ENCODE measurements around the gene NKX2-4. TPM values are rescaled to one million over a fixed set of nuclear protein-coding genes. Genes with fewer than 3 reads are reported as not detected.
A peak's percentile ranks its signal among the peaks of the same experiment; 100 is the strongest.

NKX2-4 gene
- total and polyA plus RNA-seq, 9 of the 15 experiments (the other 6 are each of a cell fraction or from before 2014, with no cell fraction given) = not detected

GRCh38 chr20:21393166-21393565 is 4.2 kb downstream of the NKX2-4 start:
- ChIA-PET CTCF (ENCODE audit: low intra/inter-chr PET ratio) (no interaction called here), POLR2A (interaction anchor here (0.6 kb wide), 1 partner anchor 86 kb away, joined by 4 read pairs; no protein-coding TSS in a partner anchor)
- Histone ChIP-seq H3K9ac (ENCODE audit: insufficient read depth in 1 of 2, low read depth in 2 of 2, low read length in 2 of 2) (no peak overlapping the region), H3K4me2 (ENCODE audit: insufficient read depth, low read length) (no peak overlapping the region), H3K79me2 (ENCODE audit: control insufficient read depth, insufficient read depth, low read length) (no peaks in the 10 kb centered on the region), H3K27ac (ENCODE audit: extremely low read depth, low read depth, low read length) (no peak overlapping the region), H3K36me3 (ENCODE audit: control insufficient read depth, insufficient read depth, low read length) (peaks cover 13% of the 10 kb centered on the region; the same call in 1 of the 3 replicates), H3K27me3 (ENCODE audit: control insufficient read depth in 2 of 2, insufficient read depth in 2 of 2, low read length in 2 of 2) (no peaks in the 10 kb centered on the region), H3K4me1 (replicated peaks in 1 of 2; ENCODE audit: control insufficient read depth in 2 of 2, insufficient read depth in 2 of 2, low read length in 2 of 2) (peaks cover 0 to 3% of the 10 kb centered on the region in 2 experiments; a peak in 1 of 5 replicates), H3K4me3 (no peak overlapping the region), H3K9me3 (replicated peaks; ENCODE audit: control insufficient read depth, insufficient read depth, low read depth, low read length) (no peaks in the 10 kb centered on the region), H4K20me1 (replicated peaks; ENCODE audit: control insufficient read depth, insufficient read depth, low read length) (no peaks in the 10 kb centered on the region), H2AFZ (ENCODE audit: low read depth, low read length) (no peak overlapping the region), H3K9me1 (ENCODE audit: control insufficient read depth, insufficient read depth, low read length) (no peaks in the 10 kb centered on the region)
- no peak for ATAC-seq
- no peak for DNase-seq (ENCODE audit: extremely low read depth in 1 of 4, low spot score in 3 of 4)
- intact Hi-C loops (cut with micrococcal nuclease) = no loop called here
- BruUV-seq (replicated peaks) = no TSS peak
- no peak for FAIRE-seq
- 10% methylated on average over 4 of the region's 4 CpGs for WGBS (ENCODE audit: insufficient coverage, low coverage, missing lambda C conversion rate)
- in situ Hi-C loops (cut with MboI) = no loop called here
- TF ChIP-seq IRF2 (CRISPR knock-in tag; IDR thresholded peaks at IDR 0.05) = no peak
- peak; percentile 91 for TF ChIP-seq MAFG (tag; conservative IDR thresholded peaks at IDR 0.05)
- peak; percentile 96 for TF ChIP-seq ZNF316 (IDR thresholded peaks at IDR 0.05)
- no peak for TF ChIP-seq ZBTB5 (IDR thresholded peaks at IDR 0.05)
- peak; percentile 93 for TF ChIP-seq C11orf30 (IDR thresholded peaks at IDR 0.05; ENCODE audit: low read depth)
- peak; percentile 98 for TF ChIP-seq MAFK (IDR thresholded peaks at IDR 0.05; ENCODE audit: low read length)
- peak; percentile 97 for TF ChIP-seq MAFF (IDR thresholded peaks at IDR 0.05; ENCODE audit: low read length)
